Measurements from ENCODE around the gene FBXL7.

FBXL7 gene

GRCh38 chr5:15501091-15501791 is 1.3 kb downstream of the FBXL7 start:
- peaks cover 64% of the 10 kb centered on the region for H3K27me3 ChIP-seq
- no peaks in the 10 kb centered on the region for H3K4me1 ChIP-seq (ENCODE audit: control insufficient read depth in 1 of 2, insufficient read depth in 1 of 2, low read depth in 1 of 2, low read length in 1 of 2)
- no peak overlapping the region for H3K4me3 ChIP-seq (ENCODE audit: low read depth in 1 of 2, low read length in 1 of 2)
- no peak for TF ChIP-seq CTCF (IDR thresholded peaks at IDR 0.05)
- H3K27ac ChIP-seq, result no peak overlapping the region
- no peaks in the 10 kb centered on the region for H3K9me3 ChIP-seq
- H3K36me3 ChIP-seq, result no peaks in the 10 kb centered on the region

- H3K9me3 ChIP-seq, result no peaks in the 10 kb centered on the region
- no peak overlapping the region for H3K27ac ChIP-seq
- H3K4me3 ChIP-seq (ENCODE audit: low read depth in 1 of 2, low read length in 1 of 2), result no peak overlapping the region
- no peak for TF ChIP-seq CTCF (IDR thresholded peaks at IDR 0.05)
- H3K4me1 ChIP-seq (ENCODE audit: control insufficient read depth in 1 of 2, insufficient read depth in 1 of 2, low read depth in 1 of 2, low read length in 1 of 2), result no peaks in the 10 kb centered on the region
- H3K36me3 ChIP-seq, result no peaks in the 10 kb centered on the region
- H3K27me3 ChIP-seq, result peaks cover 59% of the 10 kb centered on the region
Observed at GRCh38 chr5:15502208-15502607, 2.2 kb downstream of the FBXL7 start.

- Histone ChIP-seq H3K27ac (no peak overlapping the region), H3K9me3 (no peaks in the 10 kb centered on the region), H3K27me3 (peaks cover 20% of the 10 kb centered on the region), H3K4me1 (ENCODE audit: control insufficient read depth in 1 of 2, insufficient read depth in 1 of 2, low read depth in 1 of 2, low read length in 1 of 2) (no peaks in the 10 kb centered on the region), H3K4me3 (ENCODE audit: low read depth in 1 of 2, low read length in 1 of 2) (no peak overlapping the region), H3K36me3 (no peaks in the 10 kb centered on the region)
- TF ChIP-seq CTCF (IDR thresholded peaks at IDR 0.05), result no peak
Observed at GRCh38 chr5:15506146-15506545, 6.2 kb downstream of the FBXL7 start.

- Histone ChIP-seq H3K27me3 (peaks cover 12% of the 10 kb centered on the region), H3K4me3 (ENCODE audit: low read depth in 1 of 2, low read length in 1 of 2) (no peak overlapping the region), H3K36me3 (no peaks in the 10 kb centered on the region), H3K9me3 (no peaks in the 10 kb centered on the region), H3K27ac (no peak overlapping the region), H3K4me1 (ENCODE audit: control insufficient read depth in 1 of 2, insufficient read depth in 1 of 2, low read depth in 1 of 2, low read length in 1 of 2) (no peaks in the 10 kb centered on the region)
- TF ChIP-seq CTCF (IDR thresholded peaks at IDR 0.05), result no peak
Observed at GRCh38 chr5:15506897-15507296, 6.9 kb downstream of the FBXL7 start.

- no peaks in the 10 kb centered on the region for H3K27me3 ChIP-seq
- no peak overlapping the region for H3K27ac ChIP-seq
- H3K9me3 ChIP-seq, result no peaks in the 10 kb centered on the region
- no peak overlapping the region for H3K4me3 ChIP-seq (ENCODE audit: low read depth in 1 of 2, low read length in 1 of 2)
- no peak for TF ChIP-seq CTCF (IDR thresholded peaks at IDR 0.05)
- H3K4me1 ChIP-seq (ENCODE audit: control insufficient read depth in 1 of 2, insufficient read depth in 1 of 2, low read depth in 1 of 2, low read length in 1 of 2), result no peaks in the 10 kb centered on the region
- H3K36me3 ChIP-seq, result no peaks in the 10 kb centered on the region
Observed at GRCh38 chr5:15510092-15510491, 10.1 kb downstream of the FBXL7 start.

Measured in neutrophil (primary cell).